SK-N-SH (cell line): ENCODE data around the gene DIPK2B. TPM values are rescaled to one million over a fixed set of nuclear protein-coding genes. Genes with fewer than 3 reads are reported as not detected.

ENCODE experiments used
- CTCF ChIA-PET: fragments of 300-600, 350-600 bp; formaldehyde crosslinking; extraction: SDS; loops from one replicate; lab custom pipeline; 2021; lab: Yijun Ruan, JAX
- POLR2A ChIA-PET: fragments of 350-600 bp; sonication (Branson Sonifier 250); formaldehyde crosslinking; extraction: SDS; loops from one replicate; lab custom pipeline; 2020; ENCODE audit warnings: antibody characterized with exemption, inconsistent platforms; lab: Yijun Ruan, JAX
- DNase-seq: peaks from one replicate; pipeline ENCODE4 v3.0.0; 2012
- H2AFZ ChIP-seq: fragments of 200-600 bp; sonication (generic); 2 replicates; pipeline ENCODE4 v1.8.1; 2016; ENCODE audit warnings: antibody characterized with exemption, mild to moderate bottlenecking, low read depth
- H3F3A ChIP-seq: fragments of 200-600 bp; sonication (generic); replicated peaks from 2 replicates; pipeline ENCODE3; 2016; ENCODE audit warnings: antibody characterized with exemption, mild to moderate bottlenecking; ENCODE audit not compliant: insufficient read depth
- H3K27ac ChIP-seq, 2 experiments: fragments of 200-500 bp in 1 of 2; fragments of 200-600 bp in 1 of 2; sonication (Bioruptor generic) in 1 of 2; sonication (generic), shearing (Covaris generic) in 1 of 2; 2 replicates each; pipeline versions ENCODE4 v1.5.1 to v1.6.1; 2014 to 2016; ENCODE audit warnings: low read depth in 2 of 2, inconsistent platforms in 1 of 2, low read length in 1 of 2, mild to moderate bottlenecking in 1 of 2, mixed read lengths in 1 of 2
- H3K27me3 ChIP-seq: fragments of 200-600 bp; sonication (generic), shearing (Covaris generic); 2 replicates; pipeline ENCODE4 v1.6.1; 2016; ENCODE audit warnings: mixed run types; ENCODE audit not compliant: insufficient read depth
- H3K36me3 ChIP-seq, 2 experiments: fragments of 200-500 bp in 1 of 2; fragments of 200-600 bp in 1 of 2; sonication (Bioruptor generic) in 1 of 2; sonication (generic) in 1 of 2; replicated peaks in 1 of 2; 2 replicates each; pipeline versions ENCODE3 to v1.5.1; 2014 to 2016; ENCODE audit warnings: low read length in 1 of 2, mild to moderate bottlenecking in 1 of 2; ENCODE audit not compliant: insufficient read depth in 2 of 2, control insufficient read depth in 1 of 2
- H3K4me1 ChIP-seq, 2 experiments: fragments of 200-500 bp in 1 of 2; fragments of 200-600 bp in 1 of 2; sonication (Bioruptor generic) in 1 of 2; sonication (generic), shearing (Covaris generic) in 1 of 2; 2 replicates each; pipeline versions ENCODE4 v1.5.1 to v1.6.1; 2014 to 2016; ENCODE audit warnings: low read depth in 1 of 2, low read length in 1 of 2, mixed run types in 1 of 2; ENCODE audit not compliant: insufficient read depth in 2 of 2, control insufficient read depth in 1 of 2
- H3K4me2 ChIP-seq: fragments of 200-600 bp; sonication (generic), shearing (Covaris generic); 2 replicates; pipeline ENCODE4 v1.6.1; 2017; ENCODE audit warnings: mixed run types
- H3K4me3 ChIP-seq, 2 experiments: fragments of 200-500 bp in 1 of 2; fragments of 200-600 bp in 1 of 2; sonication (Bioruptor generic) in 1 of 2; sonication (generic), shearing (Covaris generic) in 1 of 2; 2 replicates each; pipeline versions ENCODE4 v1.5.1 to v1.8.1; 2014 to 2016; ENCODE audit warnings: low read depth in 2 of 2, inconsistent platforms in 1 of 2, low read length in 1 of 2, mild to moderate bottlenecking in 1 of 2, mixed read lengths in 1 of 2, moderate library complexity in 1 of 2
- H3K79me2 ChIP-seq: fragments of 200-600 bp; sonication (generic); 2 replicates; pipeline ENCODE4 v1.8.1; 2017; ENCODE audit warnings: mild to moderate bottlenecking; ENCODE audit not compliant: insufficient read depth
- H3K9ac ChIP-seq: fragments of 200-600 bp; sonication (generic); 2 replicates; pipeline ENCODE4 v1.6.1; 2017; ENCODE audit warnings: mixed run types
- H3K9me2 ChIP-seq: fragments of 200-600 bp; sonication (generic); 2 replicates; pipeline ENCODE4 v1.6.1; 2017; ENCODE audit warnings: mixed run types
- H3K9me3 ChIP-seq: fragments of 200-600 bp; sonication (generic); 2 replicates; pipeline ENCODE4 v1.6.1; 2017; ENCODE audit warnings: mixed run types, mild to moderate bottlenecking, moderate library complexity
- H4K20me1 ChIP-seq: fragments of 200-600 bp; sonication (generic); 2 replicates; pipeline ENCODE4 v1.6.1; 2017; ENCODE audit warnings: mild to moderate bottlenecking, mixed run types; ENCODE audit not compliant: insufficient read depth
- CTCF ChIP-seq: fragments of 200-600 bp; sonication (generic); IDR thresholded peaks from 2 replicates; pipeline ENCODE4 v1.6.1; 2017; ENCODE audit warnings: antibody characterized with exemption, mild to moderate bottlenecking, moderate library complexity
- ELF1 ChIP-seq: IDR thresholded peaks from 2 replicates; pipeline ENCODE4 v1.4.0; 2012
- EZH2phosphoT487 ChIP-seq: fragments of 200-600 bp; sonication (generic); IDR thresholded peaks from 2 replicates; pipeline ENCODE4 v1.6.1; 2017; ENCODE audit warnings: low read depth, mixed run types, mild to moderate bottlenecking, antibody characterized with exemption, moderate library complexity, borderline replicate concordance
- FOSL2 ChIP-seq: IDR thresholded peaks from 2 replicates; pipeline ENCODE4 v1.4.0; 2012; ENCODE audit warnings: low read depth, mild to moderate bottlenecking, moderate library complexity, borderline replicate concordance
- FOXM1 ChIP-seq: IDR thresholded peaks from 2 replicates; pipeline ENCODE4 v1.4.0; 2012; ENCODE audit warnings: low read depth, mild to moderate bottlenecking
- GABPA ChIP-seq: IDR thresholded peaks from 2 replicates; pipeline ENCODE4 v1.4.0; 2012; ENCODE audit warnings: low read depth, mild to moderate bottlenecking
- GATA2 ChIP-seq: sonication (generic); formaldehyde crosslinking; IDR thresholded peaks from 2 replicates; pipeline ENCODE4 v1.5.0; 2020; ENCODE audit warnings: mild to moderate bottlenecking, missing genetic modification reagents
- IRF3 ChIP-seq: fragments of 150-350 bp; IDR thresholded peaks from 2 replicates; pipeline ENCODE4 v1.6.1; 2016; ENCODE audit warnings: mild to moderate bottlenecking, low read depth, low read length
- MEF2A ChIP-seq: IDR thresholded peaks from 2 replicates; pipeline ENCODE4 v1.4.0; 2012; ENCODE audit warnings: low read depth, borderline replicate concordance
- PBX3 ChIP-seq: IDR thresholded peaks from 2 replicates; pipeline ENCODE4; 2012
- RAD21 ChIP-seq: IDR thresholded peaks from 2 replicates; pipeline ENCODE4 v1.6.1; 2012; ENCODE audit warnings: mild to moderate bottlenecking, low read length
- RCOR1 ChIP-seq: fragments of 150-350 bp; IDR thresholded peaks from 2 replicates; pipeline ENCODE4 v1.6.1; 2017; ENCODE audit warnings: antibody characterized with exemption, low read length
- REST ChIP-seq: IDR thresholded peaks from 2 replicates; pipeline ENCODE4 v1.6.1; 2012; ENCODE audit warnings: mild to moderate bottlenecking, low read depth, low read length, moderate library complexity
- RFX5 ChIP-seq: IDR thresholded peaks from 2 replicates; pipeline ENCODE4 v1.6.1; 2012; ENCODE audit warnings: mild to moderate bottlenecking, improper control_type of control experiment, low read length
- RXRA ChIP-seq: IDR thresholded peaks from 2 replicates; pipeline ENCODE4 v1.4.0; 2012; ENCODE audit warnings: low read depth, mild to moderate bottlenecking, borderline replicate concordance
- SMC3 ChIP-seq: IDR thresholded peaks from 2 replicates; pipeline ENCODE4 v1.6.1; 2012; ENCODE audit warnings: low read depth, low read length, improper control_type of control experiment
- TAF1 ChIP-seq: IDR thresholded peaks from 2 replicates; pipeline ENCODE4 v1.6.1; 2012; ENCODE audit warnings: low read depth, mild to moderate bottlenecking, low read length, moderate library complexity, borderline replicate concordance
- USF2 ChIP-seq: fragments of 150-350 bp; IDR thresholded peaks from 2 replicates; pipeline ENCODE4 v1.6.1; 2017; ENCODE audit warnings: antibody characterized with exemption, low read length, low read depth, borderline replicate concordance
- WGBS: methylation state at CpG from one replicate; pipeline ENCODE4 v1.1.6; 2017; ENCODE audit warnings: low lambda C conversion rate; 5-methylcytosine and 5-hydroxymethylcytosine counted together
- polyA plus RNA-seq, 3 experiments: library from polyadenylated mRNA; depleted of rRNA; stranded (reverse); fragments of >200 nt; gene quantifications; 2 replicates each; pipeline ENCODE4 v1.2.3, GENCODE V29; 2012

The DIPK2B gene
- polyA plus RNA-seq, 1 of the 3 experiments (the other 2 are of a cell fraction), result 0.02 TPM

- POLR2A ChIA-PET, result no interaction called here
- no peak for DNase-seq
- Histone ChIP-seq H2AFZ (no peak overlapping the region), H3K9ac (no peak overlapping the region), H4K20me1 (no peaks in the 10 kb centered on the region), H3K27ac (no peak overlapping the region), H3K9me2 (no peaks in the 10 kb centered on the region), H3K9me3 (no peaks in the 10 kb centered on the region), H3K4me1 (no peaks in the 10 kb centered on the region), H3K79me2 (no peaks in the 10 kb centered on the region), H3F3A (no peaks in the 10 kb centered on the region), H3K4me3 (no peak overlapping the region), H3K27me3 (peaks cover 19% of the 10 kb centered on the region; the same call in 1 of the 2 replicates), H3K36me3 (no peaks in the 10 kb centered on the region), H3K4me2 (no peak overlapping the region)
- TF ChIP-seq IRF3, result no peak
- CTCF ChIA-PET, result no interaction called here
These were observed 46.2 kb downstream of the DIPK2B start for GRCh38 chrX:45154462-45154861.

GRCh38 chrX:45154033-45154360, 46.7 kb downstream of the DIPK2B start:
- 30% methylated on average over 4 of the region's 4 CpGs for WGBS
- DNase-seq, result no peak
- Histone ChIP-seq H3K4me3 (no peak overlapping the region), H3K9me2 (no peaks in the 10 kb centered on the region), H4K20me1 (no peaks in the 10 kb centered on the region), H3K4me2 (no peak overlapping the region), H3K9ac (no peak overlapping the region), H3K27me3 (peaks cover 19% of the 10 kb centered on the region; the same call in 1 of the 2 replicates), H3F3A (no peaks in the 10 kb centered on the region), H3K36me3 (no peaks in the 10 kb centered on the region), H3K9me3 (no peaks in the 10 kb centered on the region), H3K79me2 (no peaks in the 10 kb centered on the region), H2AFZ (no peak overlapping the region), H3K4me1 (no peaks in the 10 kb centered on the region), H3K27ac (no peak overlapping the region)
- ChIA-PET POLR2A (no interaction called here), CTCF (no interaction called here)
- TF ChIP-seq SMC3 (no peak), FOSL2 (no peak), RAD21 (no peak), GATA2 (CRISPR knock-in tag) (no peak), GABPA (no peak), REST (no peak), USF2 (no peak), RCOR1 (no peak), CTCF (no peak), TAF1 (no peak), MEF2A (no peak), PBX3 (no peak), EZH2phosphoT487 (no peak), ELF1 (no peak), FOXM1 (no peak), RXRA (no peak), RFX5 (no peak)
